Stomach (tissue), 19 donors: ENCODE results near the gene SAP25. TPM values are rescaled to one million over a fixed set of nuclear protein-coding genes. Genes with fewer than 3 reads are reported as not detected.

ENCODE experiments used
- DNase-seq, 2 donors: peaks; one replicate each; pipeline versions ENCODE4 v3.0.0 to v3.0.0-alpha.2; 2013 to 2019
- H3K27ac ChIP-seq, 5 donors: fragments of 200-600 bp in 4 of 5; sonication (generic) in 4 of 5; one replicate each; pipeline ENCODE4 v1.5.1; 2013 to 2019; ENCODE audit warnings: mild to moderate bottlenecking in 1 of 5, moderate library complexity in 1 of 5
- H3K27me3 ChIP-seq, 3 donors: fragments of 200-600 bp; sonication (generic); one replicate each; pipeline ENCODE4 v1.5.1; 2017 to 2019; ENCODE audit warnings: mixed run types in 1 of 3
- H3K36me3 ChIP-seq, 4 donors: fragments of 200-600 bp; sonication (generic); 1 replicate in 3 of 4; 2 replicates in 1 of 4; pipeline ENCODE4 v1.5.1; 2016 to 2019
- H3K4me1 ChIP-seq, 4 donors: fragments of 200-600 bp; sonication (generic); one replicate each; pipeline ENCODE4 v1.5.1; 2016 to 2019
- H3K4me3 ChIP-seq, 4 donors: fragments of 200-600 bp; sonication (generic) in 3 of 4; one replicate each; pipeline ENCODE4 v1.5.1; 2016 to 2019; ENCODE audit warnings: mild to moderate bottlenecking in 1 of 4
- H3K9me3 ChIP-seq, 4 donors: fragments of 200-600 bp; sonication (generic); one replicate each; pipeline ENCODE4 v1.5.1; 2016 to 2019
- EP300 ChIP-seq: sonication (generic); formaldehyde crosslinking; IDR thresholded peaks from one replicate; pipeline ENCODE4 v1.6.1; 2017; ENCODE audit warnings: antibody characterized with exemption
- POLR2A ChIP-seq, 4 donors: fragments of 450-650 bp; IDR thresholded peaks; one replicate each; pipeline ENCODE4 v1.6.1; 2016; ENCODE audit warnings: antibody characterized with exemption in 4 of 4, control low read depth in 2 of 4, mild to moderate bottlenecking in 1 of 4, moderate library complexity in 1 of 4
- POLR2AphosphoS5 ChIP-seq, 3 donors: sonication (generic); formaldehyde crosslinking; IDR thresholded peaks; one replicate each; pipeline ENCODE4 v1.6.1; 2016; ENCODE audit warnings: antibody characterized with exemption in 3 of 3
- WGBS, 5 donors: extraction: QIAGEN DNeasy Blood & Tissue Kit in 3 of 5; methylation state at CpG; one replicate each; pipeline versions ENCODE4 v1.1.5 to v1.1.7; 2013 to 2018; 5-methylcytosine and 5-hydroxymethylcytosine counted together
- intact Hi-C: fragments of 100-400 bp; cut with DNase I; formaldehyde crosslinking; loops from one replicate; pipeline ENCODE4 v1.15.1; 2023; ENCODE audit warnings: low total_unique reads
- long read RNA-seq, 10 donors: transcript quantifications; one replicate each; lab custom pipeline, GENCODE V29; 2026
- polyA plus RNA-seq, 3 donors: library from polyadenylated mRNA; stranded (reverse); fragments of 200-250 nt; gene quantifications; one replicate each; pipeline ENCODE4 v1.2.3, GENCODE V29; 2013
- total RNA-seq, 5 donors: library from RNA; depleted of rRNA; stranded (reverse); fragments of >200 nt; gene quantifications; one replicate each; pipeline versions ENCODE4 v1.1.0 to v1.2.3, GENCODE V29; 2014 to 2016
- TF ChIP-seq, protein P1 (sequence below), 7 experiments: fragments of 450-650 bp in 4 of 7; fragments of 200-600 bp in 3 of 7; sonication (generic) in 3 of 7; IDR thresholded peaks; one replicate each; pipeline ENCODE4 v1.5.1; 2016 to 2019; ENCODE audit warnings: antibody characterized with exemption in 7 of 7, control low read depth in 2 of 7, mild to moderate bottlenecking in 1 of 7
- donor health status: healthy with polysubstance abuse.
- donor health status: Bipolar disorder and iron deficiency.
- donor health status: healthy.

Gene SAP25
- total RNA-seq (1 to 10 TPM in 1 of 5 donors, under 1 TPM in 1, not detected in 3; 0.92 to 1.8 TPM), polyA plus RNA-seq (1 to 10 TPM; 1.4 to 4.7 (median 2.3) TPM)
- long read RNA-seq, donor 1 = 0 reads
- long read RNA-seq, donor 2, partial matches to known transcripts = 0 of 2 reads
- long read RNA-seq, donor 2, other reads (novel, unspliced or antisense) = 0 of 2 reads
- long read RNA-seq, donor 3, partial matches to known transcripts = 0 of 1 reads
- long read RNA-seq, donor 3, other reads (novel, unspliced or antisense) = 0 of 1 reads
- long read RNA-seq, donor 4 = 0 reads
- long read RNA-seq, donor 5, partial matches to known transcripts = 0 of 1 reads
- long read RNA-seq, donor 5, other reads (novel, unspliced or antisense) = 0 of 1 reads
- long read RNA-seq, donor 6, partial matches to known transcripts = 0 of 1 reads
- long read RNA-seq, donor 6, other reads (novel, unspliced or antisense) = 0 of 1 reads
- long read RNA-seq, donor 7, partial matches to known transcripts = 0 of 1 reads
- long read RNA-seq, donor 7, other reads (novel, unspliced or antisense) = 0 of 1 reads
- long read RNA-seq, donor 8, partial matches to known transcripts = 0 of 2 reads
- long read RNA-seq, donor 8, other reads (novel, unspliced or antisense) = 0 of 2 reads
- long read RNA-seq, donor 9 = 0 reads
- long read RNA-seq, donor 10 = 0 reads

- no peak for DNase-seq
- Histone ChIP-seq H3K27me3 (peaks cover 0 to 21% (median 8%) of the 10 kb centered on the region in 3 donors), H3K36me3 (peaks cover 45 to 67% (median 64%) of the 10 kb centered on the region in 4 donors), H3K4me3 (no peak within 1 kb of the TSS), H3K4me1 (peaks cover 17 to 30% (median 25%) of the 10 kb centered on the region in 4 donors), H3K9me3 (no peaks in the 10 kb centered on the region), H3K27ac (no peak within 1 kb of the TSS)
- intact Hi-C loops = no loop called here
- WGBS, 5 donors = 83 to 96% (median 92%) methylated on average over 51 to 70 of the region's 70 CpGs
- TF ChIP-seq EP300 = no peak
- TF ChIP-seq POLR2AphosphoS5 (IDR thresholded peaks at IDR 0.05) = no peak
- TF ChIP-seq, protein P1, sequence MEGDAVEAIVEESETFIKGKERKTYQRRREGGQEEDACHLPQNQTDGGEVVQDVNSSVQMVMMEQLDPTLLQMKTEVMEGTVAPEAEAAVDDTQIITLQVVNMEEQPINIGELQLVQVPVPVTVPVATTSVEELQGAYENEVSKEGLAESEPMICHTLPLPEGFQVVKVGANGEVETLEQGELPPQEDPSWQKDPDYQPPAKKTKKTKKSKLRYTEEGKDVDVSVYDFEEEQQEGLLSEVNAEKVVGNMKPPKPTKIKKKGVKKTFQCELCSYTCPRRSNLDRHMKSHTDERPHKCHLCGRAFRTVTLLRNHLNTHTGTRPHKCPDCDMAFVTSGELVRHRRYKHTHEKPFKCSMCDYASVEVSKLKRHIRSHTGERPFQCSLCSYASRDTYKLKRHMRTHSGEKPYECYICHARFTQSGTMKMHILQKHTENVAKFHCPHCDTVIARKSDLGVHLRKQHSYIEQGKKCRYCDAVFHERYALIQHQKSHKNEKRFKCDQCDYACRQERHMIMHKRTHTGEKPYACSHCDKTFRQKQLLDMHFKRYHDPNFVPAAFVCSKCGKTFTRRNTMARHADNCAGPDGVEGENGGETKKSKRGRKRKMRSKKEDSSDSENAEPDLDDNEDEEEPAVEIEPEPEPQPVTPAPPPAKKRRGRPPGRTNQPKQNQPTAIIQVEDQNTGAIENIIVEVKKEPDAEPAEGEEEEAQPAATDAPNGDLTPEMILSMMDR (IDR thresholded peaks at IDR 0.05) = no peak
- TF ChIP-seq POLR2A (IDR thresholded peaks at IDR 0.05) = no peak
These were observed at the start of gene SAP25 for GRCh38 chr7:100573691-100574361. SAP25 (minus strand) TSS chr7:100573900; CDS start chr7:100573742, 158 bp downstream.

GRCh38 chr7:100621554-100621953 lies 47.9 kb upstream of the SAP25 start:
- peaks cover 0 to 6% (median 2%) of the 10 kb centered on the region in 4 donors for H3K36me3 ChIP-seq
- intact Hi-C loops = no loop called here
- no peaks in the 10 kb centered on the region for H3K27me3 ChIP-seq
- H3K4me1 ChIP-seq = peaks cover 1 to 7% (median 5%) of the 10 kb centered on the region in 4 donors
- no peak overlapping the region for H3K27ac ChIP-seq
- H3K4me3 ChIP-seq = no peak overlapping the region
- no peak for TF ChIP-seq POLR2AphosphoS5 (IDR thresholded peaks at IDR 0.05)
- no peak for TF ChIP-seq POLR2A (IDR thresholded peaks at IDR 0.05)
- TF ChIP-seq, protein P1 (IDR thresholded peaks at IDR 0.05) = no peak
- no peak for TF ChIP-seq EP300
- 77 to 80% (median 78%) methylated on average over 8 of the region's 8 CpGs for WGBS, 5 donors
- DNase-seq = no peak
- no peaks in the 10 kb centered on the region for H3K9me3 ChIP-seq

DNA sequence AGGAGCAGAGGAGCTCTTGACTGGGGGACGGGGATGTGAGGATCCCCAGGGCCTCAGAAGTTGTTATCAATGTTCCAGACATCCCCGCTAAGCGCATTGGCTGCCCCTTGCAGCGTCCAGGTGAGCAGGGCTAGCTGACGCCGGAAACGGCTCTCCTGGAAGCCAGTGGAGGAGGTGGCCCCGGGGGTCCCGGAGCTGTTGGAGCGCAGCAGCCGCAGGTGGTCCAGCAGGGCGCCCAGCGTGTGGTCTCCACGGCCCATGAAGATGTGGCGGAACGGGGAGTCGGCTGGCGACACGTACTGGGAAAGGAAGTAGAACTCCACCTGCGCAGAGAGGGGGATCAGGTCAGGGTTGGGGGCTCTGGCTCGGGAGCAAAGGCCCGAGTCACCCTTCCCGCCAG lies 47.1 kb upstream of the SAP25 start:
- no peak for DNase-seq
- intact Hi-C loops = no loop called here
- H3K4me3 ChIP-seq = no peak overlapping the region
- peaks cover 0 to 10% (median 3%) of the 10 kb centered on the region in 4 donors for H3K36me3 ChIP-seq
- no peaks in the 10 kb centered on the region for H3K9me3 ChIP-seq
- 91 to 97% (median 93%) methylated on average over 21 to 23 of the region's 23 CpGs for WGBS, 5 donors
- no peaks in the 10 kb centered on the region for H3K27me3 ChIP-seq
- no peaks in the 10 kb centered on the region for H3K4me1 ChIP-seq
- H3K27ac ChIP-seq = no peak overlapping the region
- TF ChIP-seq POLR2AphosphoS5 (IDR thresholded peaks at IDR 0.05) (no peak), EP300 (no peak), POLR2A (IDR thresholded peaks at IDR 0.05) (no peak)
- TF ChIP-seq, protein P1 (IDR thresholded peaks at IDR 0.05) = no peak

- Histone ChIP-seq H3K27ac (no peak overlapping the region), H3K4me1 (no peaks in the 10 kb centered on the region), H3K4me3 (no peak overlapping the region), H3K9me3 (no peaks in the 10 kb centered on the region), H3K36me3 (peaks cover 0 to 15% (median 9%) of the 10 kb centered on the region in 4 donors), H3K27me3 (no peaks in the 10 kb centered on the region)
- intact Hi-C loops = no loop called here
- no peak for DNase-seq
- WGBS, 5 donors = 86 to 97% (median 93%) methylated on average over 5 to 6 of the region's 6 CpGs
- no peak for TF ChIP-seq POLR2AphosphoS5 (IDR thresholded peaks at IDR 0.05)
- no peak for TF ChIP-seq POLR2A (IDR thresholded peaks at IDR 0.05)
- no peak for TF ChIP-seq EP300
- TF ChIP-seq, protein P1 (IDR thresholded peaks at IDR 0.05) = no peak
These were observed 46.5 kb upstream of the SAP25 start for GRCh38 chr7:100620239-100620638.
